HG03521 (cell line): ENCODE results near the gene DUSP10.
A peak's percentile ranks its signal among the peaks of the same experiment; 100 is the strongest.

ENCODE experiments used
- ATAC-seq: cut with Tn5 transposase; IDR thresholded peaks from one replicate; pipeline ENCODE4 v1.9.1; 2021; ENCODE audit warnings: mild to moderate bottlenecking, moderate library complexity; ENCODE audit not compliant: unreplicated experiment

DUSP10 gene

DNA sequence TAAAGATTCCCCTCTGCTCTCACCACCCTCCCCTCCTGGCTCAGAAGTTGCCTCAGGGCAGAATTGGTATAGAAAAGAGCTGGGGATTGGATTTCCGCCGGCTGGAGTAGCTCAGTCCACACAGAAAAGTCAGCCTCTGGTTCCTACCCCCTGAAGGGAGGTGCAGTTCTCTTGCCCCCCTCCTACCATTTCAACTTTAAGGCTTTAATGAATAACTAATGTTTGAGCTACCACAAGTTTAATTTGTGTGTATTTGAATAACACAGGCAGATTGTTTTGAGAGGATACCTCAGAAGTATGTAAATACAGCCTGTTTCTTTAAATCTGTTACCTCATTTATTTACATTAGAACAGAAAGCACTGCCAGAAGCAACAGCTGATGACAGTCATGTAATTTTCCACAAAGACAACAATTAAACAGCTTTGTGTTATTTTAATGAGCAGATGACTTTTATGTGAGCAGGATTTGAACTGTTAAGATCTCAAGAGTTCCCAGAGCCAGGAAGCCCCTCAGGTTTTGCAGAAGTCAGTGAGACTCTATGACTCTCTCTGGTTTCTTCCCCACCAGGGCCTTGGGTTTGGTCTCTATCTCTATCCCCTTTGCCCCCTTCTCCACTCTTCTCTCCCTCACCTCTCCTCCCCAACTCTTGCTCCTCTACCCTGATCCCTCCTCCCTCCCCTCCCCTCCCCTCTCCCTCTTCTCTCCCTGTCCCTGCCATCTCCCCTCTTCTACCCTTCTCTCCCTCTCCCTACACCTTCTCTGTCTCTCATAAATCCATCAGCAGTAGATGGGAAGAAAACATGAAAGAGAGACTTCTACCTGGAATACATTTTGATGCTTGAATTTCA is 26.3 kb downstream of the DUSP10 start:
- ATAC-seq, result no peak

DNA sequence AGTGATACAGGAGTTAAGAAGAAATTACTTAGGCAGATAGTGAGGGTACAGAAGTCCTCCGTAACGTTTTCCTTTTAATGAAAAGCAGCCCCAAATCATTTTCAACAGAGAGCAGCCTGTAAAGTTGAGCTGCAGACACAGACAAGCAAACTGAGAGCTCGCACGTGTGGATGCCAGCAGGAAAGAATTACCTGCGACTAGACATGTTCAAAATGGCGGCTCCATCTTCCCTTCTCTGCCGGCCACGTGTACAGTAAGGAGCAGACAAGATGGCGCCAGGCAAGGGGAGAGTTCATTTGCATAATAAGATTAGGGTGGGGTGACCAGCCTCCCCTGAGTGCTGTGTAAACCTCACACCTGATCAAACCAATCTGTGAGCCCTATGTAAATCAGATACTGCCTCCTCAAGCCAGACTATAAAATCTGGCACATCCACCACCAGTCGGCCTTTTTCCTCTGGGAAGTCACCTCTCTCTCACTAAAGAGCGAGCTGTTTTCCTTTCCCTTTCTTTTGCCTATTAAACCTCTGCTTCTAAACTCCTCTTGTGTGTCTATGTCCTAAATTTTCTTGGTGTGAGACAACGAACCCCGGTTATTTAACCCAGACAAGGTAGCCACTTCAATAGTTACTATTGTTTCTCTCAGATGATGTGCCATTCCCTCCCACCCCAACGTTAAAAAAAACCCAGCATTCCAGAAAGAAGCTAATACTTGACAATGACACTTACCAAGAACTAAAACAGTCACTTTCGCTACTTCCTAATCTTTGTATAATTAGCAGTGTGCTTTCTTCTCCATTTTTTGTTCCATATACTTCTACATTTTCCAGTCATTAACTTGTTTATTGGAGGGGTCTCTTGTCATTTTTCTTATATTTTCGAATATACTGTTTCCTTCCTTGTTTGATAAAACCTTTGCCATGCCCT is 27.4 kb downstream of the DUSP10 start:
- no peak for ATAC-seq

DNA sequence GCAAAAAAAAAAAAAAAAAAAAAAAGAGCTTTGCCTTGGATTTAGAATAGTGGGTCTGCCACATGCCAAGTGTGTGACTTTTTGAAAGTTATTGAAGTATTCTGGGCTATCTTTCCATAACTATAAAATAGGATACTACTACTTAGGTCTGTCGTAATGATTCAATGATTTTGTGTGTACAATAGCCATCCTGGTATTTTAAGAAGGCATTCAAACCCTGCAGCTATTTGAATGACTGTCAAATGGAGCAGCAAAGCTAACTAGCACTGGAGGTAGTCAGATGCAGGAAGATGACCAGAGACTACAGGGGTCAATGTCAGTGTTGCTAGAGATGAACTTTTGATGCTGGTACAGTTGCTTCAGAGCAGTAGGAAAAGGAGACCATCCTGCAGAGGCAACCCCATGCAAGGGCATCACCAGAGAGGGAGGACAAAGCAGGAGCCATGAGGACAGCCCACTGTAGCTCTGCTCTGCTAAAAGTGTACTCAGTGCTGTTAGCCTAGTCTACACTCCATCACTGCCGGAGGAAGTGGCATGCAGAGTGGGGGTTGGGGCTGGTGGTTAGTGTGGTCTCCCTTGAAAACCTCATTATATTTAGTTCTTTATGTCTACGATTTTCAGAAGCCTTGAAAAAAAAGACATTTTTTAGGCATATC is 29.0 kb downstream of the DUSP10 start:
- peak; percentile 59 for ATAC-seq

- ATAC-seq, result peak; percentile 39
These were observed 29.6 kb downstream of the DUSP10 start for GRCh38 chr1:221712198-221712684.

DNA sequence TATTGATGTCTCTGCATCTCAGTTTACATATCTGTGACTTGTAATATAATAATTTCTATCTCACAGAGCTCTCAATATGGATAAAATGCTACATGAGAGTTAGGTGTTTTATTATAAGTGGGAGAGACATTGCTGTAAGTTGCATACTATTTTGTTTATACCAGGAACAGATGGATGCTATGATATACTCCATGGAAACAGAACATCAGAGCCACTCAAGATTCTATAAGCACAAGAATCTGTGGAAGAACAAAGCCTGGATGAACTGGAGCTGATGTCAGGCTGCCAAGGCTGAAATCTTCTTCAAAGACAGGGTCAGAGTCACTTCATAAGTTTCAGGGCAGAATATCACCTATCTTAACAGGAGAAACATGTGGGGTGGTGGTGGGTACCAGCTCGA is 30.2 kb downstream of the DUSP10 start:
- no peak for ATAC-seq

GRCh38 chr1:221711063-221711577 is 30.8 kb downstream of the DUSP10 start:
- ATAC-seq, result no peak

GRCh38 chr1:221709854-221710253 is 32.0 kb downstream of the DUSP10 start:
- no peak for ATAC-seq

- peak; percentile 50 for ATAC-seq
These were observed 32.9 kb downstream of the DUSP10 start for GRCh38 chr1:221708987-221709386.

GRCh38 chr1:221708076-221708571 is 33.8 kb downstream of the DUSP10 start:
- ATAC-seq, result peak; percentile 47

- no peak for ATAC-seq
These were observed 34.9 kb downstream of the DUSP10 start for GRCh38 chr1:221706876-221707582.

- ATAC-seq, result no peak
These were observed 35.7 kb downstream of the DUSP10 start for GRCh38 chr1:221706191-221706590.

- no peak for ATAC-seq
These were observed 37.6 kb downstream of the DUSP10 start for GRCh38 chr1:221704306-221704705.

GRCh38 chr1:221701570-221702186 is 40.2 kb downstream of the DUSP10 start:
- no peak for ATAC-seq

DNA sequence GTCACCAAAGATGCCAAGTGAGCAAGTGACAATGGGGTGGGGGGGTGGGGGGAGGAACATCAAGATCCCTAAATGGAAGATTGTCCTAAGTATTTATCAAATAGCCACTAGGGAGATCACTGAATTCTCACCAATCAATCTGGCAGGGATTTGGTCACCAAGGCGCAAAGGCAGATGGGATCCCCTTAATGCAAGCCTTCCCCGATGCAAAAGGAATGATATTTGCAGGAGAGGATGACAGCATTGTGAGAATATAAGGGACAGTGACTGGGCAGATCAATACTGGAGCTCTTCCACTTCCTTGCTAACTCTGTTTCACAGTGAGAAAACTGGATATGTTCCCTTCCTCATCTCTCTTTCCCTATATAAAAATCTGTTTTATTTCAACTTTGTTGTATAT is 40.9 kb downstream of the DUSP10 start:
- no peak for ATAC-seq

- ATAC-seq, result no peak
These were observed 41.4 kb downstream of the DUSP10 start for GRCh38 chr1:221700536-221700935.

DNA sequence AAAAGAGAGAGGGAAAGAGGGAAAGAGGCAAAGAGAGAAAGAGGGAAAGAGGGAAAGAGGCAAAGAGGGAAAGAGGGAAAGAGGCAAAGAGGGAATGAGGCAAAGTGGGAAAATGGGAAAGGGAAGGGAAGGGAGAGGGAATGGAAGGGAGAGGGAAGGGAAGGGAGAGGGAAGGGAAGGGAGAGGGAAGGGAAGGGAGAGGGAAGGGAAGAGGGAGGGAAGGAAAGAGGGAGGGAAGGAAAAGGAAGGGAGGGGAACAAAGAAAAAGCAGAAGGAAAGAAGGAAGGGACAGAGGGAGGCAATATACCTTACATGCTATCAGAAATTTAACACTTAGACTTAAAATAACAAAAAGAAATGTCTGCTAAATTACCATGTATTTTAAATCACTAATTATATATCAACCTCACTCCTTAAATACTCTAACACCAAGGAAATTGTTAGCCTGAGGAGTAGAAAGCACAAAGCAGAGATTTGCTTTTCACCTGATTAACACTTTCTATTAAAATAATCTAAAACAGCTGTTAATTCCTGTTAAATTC is 41.8 kb downstream of the DUSP10 start:
- no peak for ATAC-seq

DNA sequence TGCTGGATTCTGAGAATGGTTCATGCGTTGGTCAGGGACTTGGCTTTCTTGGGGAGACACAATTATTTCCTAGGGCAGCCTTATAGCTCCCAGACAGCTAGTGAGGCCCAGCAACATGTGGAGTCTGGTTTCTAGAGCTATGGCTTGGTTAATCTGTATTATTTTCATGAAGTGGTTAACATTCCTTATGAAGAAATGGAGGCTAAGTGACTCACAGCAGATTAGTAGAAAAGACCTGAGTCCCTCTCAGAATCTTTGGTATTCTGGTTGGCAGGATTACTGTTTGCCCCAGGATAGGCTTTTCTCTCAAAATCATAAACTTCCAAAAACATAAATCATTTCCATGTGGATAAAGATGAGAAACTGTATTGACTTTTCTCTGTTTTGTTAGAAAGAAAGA is 42.3 kb downstream of the DUSP10 start:
- no peak for ATAC-seq

DNA sequence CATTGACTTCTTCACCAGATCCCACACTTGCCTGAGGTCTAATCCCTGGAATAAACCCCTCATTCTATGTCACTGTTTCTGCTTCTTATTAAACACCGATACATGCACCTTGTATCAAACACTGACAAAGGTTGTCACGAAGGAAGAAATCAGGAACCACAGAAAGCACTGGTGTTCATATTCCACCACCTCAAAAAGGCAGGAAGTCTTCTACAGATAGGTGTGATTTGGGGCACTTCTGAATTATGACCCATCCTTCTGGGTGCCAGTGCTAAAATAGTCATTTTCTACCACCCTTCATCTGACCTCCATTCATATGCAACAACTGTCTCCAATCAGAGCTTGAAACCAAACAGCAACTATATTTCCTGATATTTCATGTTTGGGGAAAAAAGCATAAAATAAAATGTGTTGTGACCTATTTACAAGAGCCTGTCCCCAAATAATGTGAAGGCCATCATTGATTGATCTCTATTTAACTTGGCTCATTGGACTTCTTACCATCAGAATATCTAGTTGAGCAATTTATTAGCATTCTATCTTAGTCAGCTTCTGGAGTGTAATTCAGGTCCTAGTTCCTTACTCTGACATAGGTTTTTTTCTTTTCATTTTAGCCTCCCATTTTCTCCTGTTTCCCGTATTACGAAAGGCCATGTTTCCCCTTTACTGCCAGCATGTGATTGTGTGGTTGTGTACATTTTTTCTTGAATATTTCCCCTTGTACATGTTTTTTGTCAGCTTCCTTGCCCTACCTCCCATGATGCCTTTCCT is 43.1 kb downstream of the DUSP10 start:
- ATAC-seq, result no peak
